ENCODE results near the gene RALGAPA1. TPM values are rescaled to one million over a fixed set of nuclear protein-coding genes. Genes with fewer than 3 reads are reported as not detected.

Gene RALGAPA1
- total and polyA plus RNA-seq, 2 donors from 2014 or later, result 13.3 to 78.7 TPM

- Histone ChIP-seq H3K4me3 (ENCODE audit: low read length in 3 of 3) (no peak overlapping the region), H3K36me3 (ENCODE audit: control insufficient read depth in 2 of 3, insufficient read depth in 3 of 3, low read length in 3 of 3) (peaks cover 0 to 12% (median 7%) of the 10 kb centered on the region in 3 donors), H3K9me3 (ENCODE audit: control insufficient read depth in 2 of 3, insufficient read depth in 1 of 3, low read length in 3 of 3) (no peaks in the 10 kb centered on the region), H3K27ac (ENCODE audit: low read depth in 2 of 2, low read length in 2 of 2) (no peak overlapping the region), H3K9ac (ENCODE audit: low read length in 3 of 3) (no peak overlapping the region), H3K4me1 (ENCODE audit: control insufficient read depth in 2 of 3, insufficient read depth in 2 of 3, low read depth in 1 of 3, low read length in 3 of 3) (no peaks in the 10 kb centered on the region), H3K27me3 (ENCODE audit: control insufficient read depth, insufficient read depth, low read length) (no peaks in the 10 kb centered on the region)
- DNase-seq (no peak), FAIRE-seq (no peak)
- no peak for TF ChIP-seq CTCF (IDR thresholded peaks at IDR 0.05; ENCODE audit: borderline replicate concordance, extremely low read depth, insufficient read depth)
- intact Hi-C loops (cut with DNase I), result no loop called here
Observed at GRCh38 chr14:35761922-35762321, 47.2 kb downstream of the RALGAPA1 start.

- no peak for FAIRE-seq
- H3K4me1 ChIP-seq (ENCODE audit: control insufficient read depth in 2 of 3, insufficient read depth in 2 of 3, low read depth in 1 of 3, low read length in 3 of 3), result no peaks in the 10 kb centered on the region
- no peak for TF ChIP-seq CTCF (IDR thresholded peaks at IDR 0.05; ENCODE audit: borderline replicate concordance, extremely low read depth, insufficient read depth)
- H3K4me3 ChIP-seq (ENCODE audit: low read length in 3 of 3), result no peak overlapping the region
- no peak overlapping the region for H3K27ac ChIP-seq (ENCODE audit: low read depth in 2 of 2, low read length in 2 of 2)
- H3K9ac ChIP-seq (ENCODE audit: low read length in 3 of 3), result no peak overlapping the region
- no peaks in the 10 kb centered on the region for H3K9me3 ChIP-seq (ENCODE audit: control insufficient read depth in 2 of 3, insufficient read depth in 1 of 3, low read length in 3 of 3)
- H3K36me3 ChIP-seq (ENCODE audit: control insufficient read depth in 2 of 3, insufficient read depth in 3 of 3, low read length in 3 of 3), result peaks cover 2 to 11% (median 9%) of the 10 kb centered on the region in 3 donors
- intact Hi-C loops (cut with DNase I), result no loop called here
- no peaks in the 10 kb centered on the region for H3K27me3 ChIP-seq (ENCODE audit: control insufficient read depth, insufficient read depth, low read length)
- DNase-seq, result no peak
Observed at GRCh38 chr14:35760143-35760542, 49.0 kb downstream of the RALGAPA1 start.

GRCh38 chr14:35758523-35759129 is 50.5 kb downstream of the RALGAPA1 start:
- Histone ChIP-seq H3K9me3 (ENCODE audit: control insufficient read depth in 2 of 3, insufficient read depth in 1 of 3, low read length in 3 of 3) (no peaks in the 10 kb centered on the region), H3K36me3 (ENCODE audit: control insufficient read depth in 2 of 3, insufficient read depth in 3 of 3, low read length in 3 of 3) (peaks cover 4 to 13% (median 13%) of the 10 kb centered on the region in 3 donors), H3K27ac (ENCODE audit: low read depth in 2 of 2, low read length in 2 of 2) (no peak overlapping the region), H3K4me1 (ENCODE audit: control insufficient read depth in 2 of 3, insufficient read depth in 2 of 3, low read depth in 1 of 3, low read length in 3 of 3) (no peaks in the 10 kb centered on the region), H3K9ac (ENCODE audit: low read length in 3 of 3) (no peak overlapping the region), H3K27me3 (ENCODE audit: control insufficient read depth, insufficient read depth, low read length) (no peaks in the 10 kb centered on the region), H3K4me3 (ENCODE audit: low read length in 3 of 3) (no peak overlapping the region)
- no peak for FAIRE-seq
- DNase-seq, result no peak
- TF ChIP-seq CTCF (IDR thresholded peaks at IDR 0.05; ENCODE audit: borderline replicate concordance, extremely low read depth, insufficient read depth), result no peak
- intact Hi-C loops (cut with DNase I), result no loop called here

GRCh38 chr14:35754671-35755070 is 54.4 kb downstream of the RALGAPA1 start:
- Histone ChIP-seq H3K9me3 (ENCODE audit: control insufficient read depth in 2 of 3, insufficient read depth in 1 of 3, low read length in 3 of 3) (no peaks in the 10 kb centered on the region), H3K36me3 (ENCODE audit: control insufficient read depth in 2 of 3, insufficient read depth in 3 of 3, low read length in 3 of 3) (peaks cover 10 to 13% (median 13%) of the 10 kb centered on the region in 3 donors), H3K27me3 (ENCODE audit: control insufficient read depth, insufficient read depth, low read length) (no peaks in the 10 kb centered on the region), H3K9ac (ENCODE audit: low read length in 3 of 3) (no peak overlapping the region), H3K27ac (ENCODE audit: low read depth in 2 of 2, low read length in 2 of 2) (no peak overlapping the region), H3K4me1 (ENCODE audit: control insufficient read depth in 2 of 3, insufficient read depth in 2 of 3, low read depth in 1 of 3, low read length in 3 of 3) (no peaks in the 10 kb centered on the region), H3K4me3 (ENCODE audit: low read length in 3 of 3) (no peak overlapping the region)
- TF ChIP-seq CTCF (IDR thresholded peaks at IDR 0.05; ENCODE audit: borderline replicate concordance, extremely low read depth, insufficient read depth), result no peak
- no peak for DNase-seq
- no peak for FAIRE-seq
- intact Hi-C loops (cut with DNase I), result no loop called here
